Gastrocnemius medialis (tissue), 4 donors: ENCODE measurements around the gene TMEM35A. TPM values are rescaled to one million over a fixed set of nuclear protein-coding genes. Genes with fewer than 3 reads are reported as not detected.

ENCODE experiments used
- ATAC-seq, 2 donors: fragments of 150-250 bp; one replicate each; pipeline ENCODE4 v1.9.1; 2016
- DNase-seq, 2 donors: peaks; one replicate each; pipeline ENCODE4 v3.0.0-alpha.2; 2019
- H3K27ac ChIP-seq, 4 donors: fragments of 200-600 bp; sonication (generic); 1 replicate in 1 of 4; 2 replicates in 3 of 4; pipeline ENCODE4 v1.5.1; 2016 to 2018; ENCODE audit warnings: mild to moderate bottlenecking in 2 of 4, moderate library complexity in 1 of 4
- H3K27me3 ChIP-seq, 3 donors: fragments of 200-600 bp; sonication (generic) in 2 of 3; 1 replicate in 1 of 3; 2 replicates in 2 of 3; pipeline versions ENCODE4 v1.5.1 to v1.6.0; 2016 to 2019; ENCODE audit warnings: mild to moderate bottlenecking in 1 of 3, moderate library complexity in 1 of 3
- H3K36me3 ChIP-seq, 2 donors: fragments of 200-600 bp; sonication (generic) in 1 of 2; one replicate each; pipeline ENCODE4 v1.5.1; 2017 to 2018
- H3K4me1 ChIP-seq, 2 donors: fragments of 200-600 bp; sonication (generic) in 1 of 2; one replicate each; pipeline ENCODE4 v1.5.1; 2016 to 2017; ENCODE audit warnings: mild to moderate bottlenecking in 2 of 2
- H3K4me3 ChIP-seq, 4 donors: fragments of 200-600 bp; sonication (generic) in 3 of 4; 1 replicate in 1 of 4; 2 replicates in 3 of 4; pipeline ENCODE4 v1.5.1; 2016 to 2019; ENCODE audit warnings: mild to moderate bottlenecking in 2 of 4
- H3K9me3 ChIP-seq, 3 donors: fragments of 200-600 bp; sonication (generic) in 2 of 3; 1 replicate in 1 of 3; 2 replicates in 2 of 3; pipeline ENCODE4 v1.5.1; 2016 to 2019
- CTCF ChIP-seq, 5 experiments: fragments of 450-650 bp in 3 of 5; fragments of 200-600 bp in 2 of 5; sonication (generic) in 2 of 5; IDR thresholded peaks in 4 of 5; conservative IDR thresholded peaks in 1 of 5; 1 replicate in 4 of 5; 2 replicates in 1 of 5; pipeline ENCODE4 v1.5.1; 2016 to 2019; ENCODE audit warnings: antibody characterized with exemption in 5 of 5, mild to moderate bottlenecking in 3 of 5, moderate library complexity in 3 of 5
- POLR2A ChIP-seq, 2 donors: fragments of 450-650 bp; IDR thresholded peaks; one replicate each; pipeline ENCODE4 v1.6.1; 2017; ENCODE audit warnings: antibody characterized with exemption in 2 of 2, mild to moderate bottlenecking in 2 of 2, moderate library complexity in 2 of 2
- in situ Hi-C, 4 donors: fragments of 200-750 bp; cut with MboI; loops; one replicate each; pipeline versions ENCODE4 v1.15.0 to v1.8.0; 2017; ENCODE audit warnings: low sequenced_read_pairs in 4 of 4
- intact Hi-C: fragments of 100-400 bp; cut with DNase I; formaldehyde crosslinking; loops from one replicate; pipeline ENCODE4 v1.15.1; 2023; ENCODE audit warnings: low total_unique reads
- total RNA-seq, 4 donors: library from RNA; depleted of rRNA; stranded (reverse); fragments of >200 nt; gene quantifications; one replicate each; pipeline versions ENCODE4 v1.1.0 to v1.2.3, GENCODE V29; 2016

TMEM35A gene
- total RNA-seq, 4 donors from 2014 or later, result 0.49 TPM; not detected in 3

GRCh38 chrX:101136235-101136634 lies 57.6 kb downstream of the TMEM35A start:
- no peak overlapping the region for H3K27ac ChIP-seq
- H3K9me3 ChIP-seq, result no peaks in the 10 kb centered on the region
- no peak overlapping the region for H3K4me3 ChIP-seq
- no peak for ATAC-seq
- TF ChIP-seq CTCF (IDR thresholded peaks at IDR 0.05 in 4 of 5, conservative IDR thresholded peaks at IDR 0.05 in 1 of 5) (no peak), POLR2A (IDR thresholded peaks at IDR 0.05) (no peak)
- H3K4me1 ChIP-seq, result no peaks in the 10 kb centered on the region
- intact Hi-C loops, result no loop called here
- H3K36me3 ChIP-seq, result no peaks in the 10 kb centered on the region
- H3K27me3 ChIP-seq, result no peaks in the 10 kb centered on the region
- in situ Hi-C loops, result no loop called here
- no peak for DNase-seq

Other genes with a start within 250 kb of the TMEM35A start
- gene NOX1, start 204.5 kb upstream of the TMEM35A start, total RNA-seq, result not detected
- under 1 TPM in 3 of 4 donors, not detected in 1; 0.13 to 0.90 (median 0.16) TPM for gene XKRX, start 150.0 kb upstream of the TMEM35A start, total RNA-seq
- not detected for gene ARL13A, start 109.2 kb upstream of the TMEM35A start, total RNA-seq
- 10 to 100 TPM; 11.9 to 29.9 (median 14.1) TPM for gene TRMT2B, start 26.8 kb upstream of the TMEM35A start, total RNA-seq
- under 1 TPM in 2 of 4 donors, not detected in 2; 0.62 to 0.66 TPM for gene CENPI, start 19.3 kb downstream of the TMEM35A start, total RNA-seq
- under 1 TPM in 2 of 4 donors, not detected in 2; 0.10 to 0.11 TPM for gene DRP2, start 140.9 kb downstream of the TMEM35A start, total RNA-seq
- not detected for gene TAF7L, start 212.5 kb downstream of the TMEM35A start, total RNA-seq